Ovary (tissue), 3 donors: ENCODE results near the gene ATP13A3.

Experiments used
- CTCF ChIP-seq, 3 donors: fragments of 450-650 bp in 2 of 3; fragments of 200-600 bp in 1 of 3; IDR thresholded peaks; one replicate each; pipeline versions ENCODE4 v1.5.1 to v1.8.0; 2016 to 2022; ENCODE audit warnings: antibody characterized with exemption in 3 of 3, mild to moderate bottlenecking in 1 of 3
- POLR2A ChIP-seq: fragments of 450-650 bp; IDR thresholded peaks from one replicate; pipeline ENCODE4 v1.6.1; 2017; ENCODE audit warnings: antibody characterized with exemption, mild to moderate bottlenecking, moderate library complexity
- donor health status: DM: no; HTN: no; CAD: no.

- TF ChIP-seq CTCF (IDR thresholded peaks at IDR 0.05) = no peak
- no peak for TF ChIP-seq POLR2A
Measured at GRCh38 chr3:194484614-194485013, 2.2 kb downstream of the ATP13A3 start.
